CD4-positive, alpha-beta T cell treated with Interleukin-1 beta for 1 hour (primary cell): Measurements from ENCODE around the gene AQP10.
A peak's percentile ranks its signal among the peaks of the same experiment; 100 is the strongest.
"Not testable (repeated sequence)": the region's sequence is repeated elsewhere in the genome, so short reads cannot be mapped to it uniquely, and the experiment has no call there.

Experiments
- DNase-seq, 2 donors: peaks; one replicate each; pipeline ENCODE4 v3.0.0-alpha.2; 2020 to 2022

The AQP10 gene

GRCh38 chr1:154324669-154325582, 4.0 kb downstream of the AQP10 start, which contains the start of gene ATP8B2:
Gene ATP8B2 (plus strand): TSS chr1:154325525. CDS start chr1:154328142, 2,617 bp downstream.
- peak; percentile 83 to 88 for DNase-seq

GRCh38 chr1:154325583-154326545, 5.0 kb downstream of the AQP10 start:
- DNase-seq: peak; percentile 44 to 56

- peak in 1 of 2 donors; percentile 6 for DNase-seq
Measured at GRCh38 chr1:154326546-154327465, 5.9 kb downstream of the AQP10 start.

GRCh38 chr1:154327466-154328317, 6.8 kb downstream of the AQP10 start:
- peak; percentile 56 to 64 for DNase-seq

GRCh38 chr1:154328318-154329151, 7.6 kb downstream of the AQP10 start:
- peak; percentile 87 to 90 for DNase-seq

- no peak for DNase-seq
Measured at GRCh38 chr1:154329152-154329521, 8.2 kb downstream of the AQP10 start.

- peak; percentile 21 to 47 for DNase-seq
Measured at GRCh38 chr1:154329551-154330131, 8.7 kb downstream of the AQP10 start.

- DNase-seq: no peak
Measured at GRCh38 chr1:154330669-154331068, 9.8 kb downstream of the AQP10 start.

- DNase-seq: no peak
Measured at GRCh38 chr1:154334079-154335024, 13.5 kb downstream of the AQP10 start.

GRCh38 chr1:154335025-154335714, 14.3 kb downstream of the AQP10 start:
- peak; percentile 90 to 91 for DNase-seq

GRCh38 chr1:154337253-154337894, 16.5 kb downstream of the AQP10 start:
- peak in 1 of 2 donors; percentile 50 for DNase-seq

GRCh38 chr1:154338875-154339274, 18.0 kb downstream of the AQP10 start:
- no peak for DNase-seq

GRCh38 chr1:154341366-154341765, 20.5 kb downstream of the AQP10 start:
- DNase-seq: not testable (repeated sequence)

GRCh38 chr1:154342132-154342531, 21.2 kb downstream of the AQP10 start:
- no peak for DNase-seq

GRCh38 chr1:154342836-154343472, 22.1 kb downstream of the AQP10 start:
- peak; percentile 72 to 82 for DNase-seq

- DNase-seq: peak; percentile 73 to 83
Measured at GRCh38 chr1:154344977-154345837, 24.3 kb downstream of the AQP10 start.
